HG03196 (cell line): Measurements from ENCODE around the gene MXRA5.
"Not testable (repeated sequence)": the region's sequence is repeated elsewhere in the genome, so short reads cannot be mapped to it uniquely, and the experiment has no call there.

Experiments
- ATAC-seq: cut with Tn5 transposase; IDR thresholded peaks from one replicate; pipeline ENCODE4 v1.9.1; 2021; ENCODE audit not compliant: unreplicated experiment

MXRA5 gene

DNA sequence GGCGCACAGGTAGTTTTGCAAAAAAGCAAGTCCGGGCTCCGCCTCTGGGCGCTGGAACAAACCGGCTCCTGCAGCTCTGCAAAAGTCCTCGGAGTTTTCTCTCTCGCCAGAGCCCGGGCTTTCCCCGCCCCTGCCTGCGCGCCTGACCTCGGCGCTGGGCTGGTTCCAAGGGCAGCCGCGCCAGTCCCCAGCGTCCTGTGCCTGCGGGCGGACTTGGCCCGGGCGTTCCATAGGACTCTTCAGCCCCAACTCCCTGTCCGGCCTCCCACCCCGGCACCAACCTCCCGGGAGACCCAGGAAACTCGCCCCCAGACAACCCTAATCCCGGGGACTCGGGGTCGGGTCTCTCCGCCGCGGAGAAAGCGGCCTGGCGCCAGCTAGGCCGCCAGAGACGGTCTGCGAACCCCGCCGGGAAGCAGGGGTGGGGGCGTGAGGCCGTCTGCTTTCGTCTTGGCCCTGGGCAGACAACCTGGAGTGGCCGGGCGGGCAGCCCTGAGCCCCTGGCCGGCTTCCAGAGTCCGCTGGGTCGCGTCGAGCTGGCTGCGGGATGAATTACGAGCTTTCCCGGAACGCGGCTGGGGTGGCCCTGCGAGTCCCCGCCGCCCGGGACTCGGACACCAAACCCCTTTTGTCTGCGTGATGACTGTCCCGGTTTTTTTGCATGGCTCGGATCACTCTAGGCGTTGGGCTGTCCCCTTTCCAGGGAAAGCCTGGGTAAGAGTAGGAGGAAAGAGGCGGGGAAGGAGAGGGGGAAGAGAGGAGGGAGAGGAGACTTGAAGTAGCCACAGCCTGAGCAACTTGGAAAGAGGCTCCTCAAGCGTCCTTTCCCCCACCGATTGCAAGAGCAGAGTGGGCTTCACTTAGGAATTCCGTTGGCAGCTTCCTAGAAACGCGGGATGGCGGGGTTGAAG, 916 bp downstream of the MXRA5 start:
- ATAC-seq, result no peak

DNA sequence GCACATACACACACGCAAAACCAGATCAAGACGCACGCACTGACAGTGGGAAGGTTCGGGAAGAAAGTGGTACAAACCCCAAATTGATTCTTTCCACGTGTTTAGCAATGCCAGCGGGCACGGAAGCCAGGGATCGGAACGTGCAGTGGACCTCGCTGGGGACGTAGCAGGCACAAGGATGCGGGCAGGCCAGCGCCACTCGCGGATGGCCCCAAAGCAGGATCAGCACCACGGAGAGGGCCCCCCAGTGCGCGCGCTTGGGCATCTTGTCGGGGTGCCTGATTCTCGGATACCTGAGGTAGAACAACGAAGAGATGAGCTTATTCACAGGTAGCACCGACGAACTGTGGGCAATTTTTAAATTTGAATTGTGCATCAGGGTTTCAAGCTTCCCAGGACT, 2.9 kb downstream of the MXRA5 start:
- ATAC-seq, result not testable (repeated sequence)

DNA sequence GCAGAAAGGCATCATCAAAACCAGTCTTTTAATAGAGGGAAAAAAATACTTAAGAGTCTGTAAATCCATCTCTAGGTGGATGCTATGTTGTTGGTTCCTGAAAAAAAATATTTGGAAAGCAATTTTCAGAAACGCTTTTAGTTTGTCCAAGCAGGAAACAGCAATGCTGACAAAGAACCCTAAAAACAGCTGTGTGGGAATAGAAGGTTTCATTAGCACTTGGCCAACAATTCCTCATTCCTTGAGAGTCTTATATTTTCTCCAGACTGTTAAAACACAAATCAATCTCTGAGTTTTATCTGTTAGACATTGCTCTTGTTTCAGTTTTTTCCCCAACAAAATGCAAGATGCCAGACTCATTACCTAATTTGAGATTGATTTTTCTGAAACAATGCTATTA, 6.4 kb downstream of the MXRA5 start:
- ATAC-seq, result no peak

DNA sequence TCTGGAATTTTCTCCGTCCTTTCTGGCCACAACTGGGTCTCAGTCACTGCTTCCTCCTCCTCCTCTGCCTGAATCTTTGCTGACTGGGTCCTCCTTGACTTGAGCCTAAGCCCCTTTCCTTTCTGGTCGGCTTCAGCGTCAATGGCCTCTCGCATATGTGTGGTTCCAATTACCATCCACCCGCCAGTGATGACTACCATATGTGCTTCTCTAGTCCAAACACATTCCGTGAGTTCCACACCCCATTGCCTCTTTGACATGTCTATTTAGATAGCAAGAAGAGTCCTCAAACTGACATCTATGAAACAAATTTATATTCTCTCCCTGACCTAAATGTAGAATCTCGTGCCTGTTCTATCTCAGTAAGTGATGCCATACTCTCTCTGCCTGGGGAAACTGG, 19.8 kb downstream of the MXRA5 start:
- no peak for ATAC-seq

DNA sequence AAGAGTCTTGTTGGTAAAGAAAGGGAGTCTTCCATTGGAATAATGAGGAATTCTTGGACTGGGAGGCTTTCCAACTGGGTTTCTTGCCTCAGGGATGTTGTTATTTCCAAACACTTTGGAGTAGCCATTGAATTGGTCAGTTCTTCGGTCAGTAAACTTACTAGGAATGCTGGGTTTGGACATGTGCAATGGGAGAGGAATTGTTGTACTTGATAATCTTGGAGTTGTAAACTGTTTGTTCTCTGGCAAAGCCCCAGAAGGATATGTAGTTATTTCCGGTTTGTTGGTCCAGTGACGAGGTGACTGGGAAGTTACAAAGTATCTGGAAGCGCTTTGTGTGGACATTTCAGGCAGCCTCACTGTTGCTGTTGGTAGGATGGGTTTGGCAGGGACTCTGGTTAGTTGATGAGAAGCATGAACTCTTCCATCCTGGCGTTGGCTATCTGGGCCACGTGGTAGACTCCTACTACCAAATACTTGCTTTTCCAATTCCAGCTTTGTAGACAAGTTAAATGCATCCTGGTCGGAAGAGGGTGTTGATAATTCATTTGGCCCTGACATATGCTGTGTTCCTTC, 25.9 kb downstream of the MXRA5 start:
- ATAC-seq, result no peak

DNA sequence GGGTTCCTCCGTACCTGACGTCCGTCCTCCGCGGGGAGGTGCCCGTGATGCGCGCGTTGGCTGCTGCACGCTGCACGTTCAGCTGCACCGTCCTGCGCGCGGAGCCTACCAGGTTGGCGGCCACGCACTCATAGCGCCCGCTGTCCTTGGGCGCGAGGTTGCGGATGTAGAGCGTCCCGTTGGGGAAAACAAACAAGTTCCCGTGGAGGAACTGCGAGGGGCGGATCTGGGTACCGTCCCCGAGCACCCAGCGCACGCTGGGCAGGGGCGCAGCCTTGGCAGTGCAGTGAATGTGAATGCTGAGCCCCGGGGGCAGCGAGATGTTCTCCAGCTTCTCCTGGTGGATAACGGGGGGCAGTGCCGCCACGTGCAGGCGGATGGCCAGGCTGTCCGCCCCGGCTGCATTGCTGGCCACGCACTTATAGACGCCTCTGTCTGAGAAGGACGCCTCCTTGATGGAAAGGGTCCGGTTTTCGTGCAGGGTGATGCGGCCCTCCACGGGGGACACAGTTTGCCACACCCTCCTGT, 29.2 kb downstream of the MXRA5 start:
- no peak for ATAC-seq

DNA sequence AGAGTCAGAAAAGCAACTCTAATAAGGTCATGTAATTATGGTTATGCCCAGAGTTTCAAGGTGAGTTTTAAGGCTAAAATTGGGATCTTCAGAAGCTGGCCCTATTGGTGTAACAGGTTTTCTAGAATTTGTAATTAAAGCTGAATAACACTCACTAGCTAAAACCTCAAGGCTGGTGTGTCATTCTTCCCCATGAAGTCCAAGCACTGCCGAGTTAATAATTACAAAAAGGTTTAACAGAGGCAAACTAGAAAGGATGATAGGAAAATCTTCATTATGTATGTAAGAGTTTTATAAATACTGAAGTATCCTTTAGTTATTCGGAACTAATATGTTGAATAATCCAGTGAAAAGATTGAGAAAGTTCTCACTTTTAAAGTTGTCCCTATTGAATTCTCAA, 34.3 kb downstream of the MXRA5 start:
- no peak for ATAC-seq

DNA sequence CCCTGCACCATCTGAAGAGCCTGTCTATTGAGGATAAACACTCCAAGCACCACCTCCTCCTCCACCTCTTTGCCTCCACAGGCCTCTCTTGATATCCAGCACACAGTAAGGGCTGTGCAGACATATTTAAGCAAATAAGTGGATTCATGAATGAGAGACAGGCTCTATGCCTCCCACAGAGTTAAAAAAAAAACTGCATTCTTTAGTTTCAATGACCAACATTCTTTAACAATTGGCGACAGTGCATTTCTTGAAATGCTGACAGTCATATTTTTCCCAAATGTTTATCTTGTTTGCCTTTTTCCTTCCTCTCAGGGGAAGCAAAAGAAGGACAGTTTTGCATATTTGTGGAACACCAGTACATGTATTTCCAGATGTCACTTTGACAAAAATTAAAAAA, 38.6 kb downstream of the MXRA5 start:
- ATAC-seq, result no peak

DNA sequence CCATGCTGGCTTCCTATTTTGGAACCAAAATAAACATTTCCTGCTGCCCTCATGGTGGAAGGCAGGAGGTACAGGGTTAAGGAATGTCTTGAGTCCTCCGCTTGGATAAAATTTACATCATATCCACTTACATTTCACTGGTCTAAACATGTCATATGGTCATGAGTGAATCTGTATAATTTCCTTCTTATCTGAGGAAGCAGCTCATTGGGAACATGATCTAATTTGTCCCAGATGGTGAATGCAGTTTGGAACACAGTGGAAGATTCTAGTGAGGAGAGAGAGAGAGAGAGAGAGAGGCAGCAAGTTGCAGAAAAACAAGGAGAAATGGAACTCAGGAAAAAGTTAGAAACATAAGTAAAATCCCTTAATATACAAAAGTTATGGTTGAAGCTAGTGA, 46.8 kb downstream of the MXRA5 start:
- no peak for ATAC-seq

DNA sequence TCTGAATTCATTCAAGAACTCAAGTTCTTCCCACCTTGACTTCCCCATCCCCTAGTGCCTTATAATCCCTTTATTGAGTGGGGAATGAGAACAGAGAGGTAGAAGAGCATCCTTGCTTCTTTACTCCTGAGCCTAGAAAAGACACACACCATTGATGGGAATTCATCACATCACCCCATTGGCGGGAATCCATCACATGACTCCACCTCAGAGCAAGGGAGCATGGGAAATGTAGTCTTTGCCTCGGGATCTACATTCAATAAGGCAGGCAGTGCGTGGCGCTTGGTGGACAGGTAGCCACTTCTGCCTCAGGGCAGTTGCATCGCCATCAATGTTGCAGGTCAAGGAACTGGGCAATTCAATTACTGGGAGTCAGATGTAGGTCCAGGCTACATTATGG, 50.7 kb downstream of the MXRA5 start:
- no peak for ATAC-seq

DNA sequence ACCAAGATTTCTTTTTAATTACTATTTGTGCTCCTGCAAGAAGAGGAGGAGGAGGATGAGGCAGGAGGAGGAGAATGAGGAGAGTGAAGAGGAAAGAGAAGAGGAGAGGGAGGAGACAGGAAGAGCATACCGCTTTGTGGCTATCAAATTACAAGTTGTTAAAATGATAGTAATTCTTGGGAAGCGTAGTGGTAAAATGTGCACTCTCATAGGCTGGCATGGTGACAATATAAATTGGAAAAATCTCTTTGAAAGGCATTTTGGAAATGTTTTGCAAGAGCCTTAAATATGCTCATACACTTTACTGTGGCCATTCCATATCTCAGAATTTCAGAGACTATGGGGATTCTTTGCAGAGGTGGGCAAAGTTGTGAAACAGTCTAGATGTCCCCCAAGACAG, 53.2 kb downstream of the MXRA5 start:
- no peak for ATAC-seq

DNA sequence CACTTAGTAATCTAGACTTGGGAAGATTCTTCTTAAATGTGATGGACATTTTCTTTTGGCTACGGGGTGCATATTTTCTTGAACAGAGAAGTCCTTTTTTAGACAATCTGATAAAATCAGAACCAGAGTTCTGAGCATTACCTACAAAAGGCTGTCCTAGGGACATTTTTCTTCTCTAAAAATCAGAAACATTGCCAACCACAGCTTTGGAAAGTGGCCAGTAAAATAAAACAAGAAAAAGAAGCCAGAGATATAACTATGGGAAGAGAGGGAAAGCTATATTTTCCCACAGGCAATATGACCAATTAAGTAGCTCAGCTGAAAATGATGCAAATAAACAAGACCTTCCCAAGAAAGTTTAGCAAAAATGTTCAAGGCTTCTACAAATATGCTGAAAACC, 55.9 kb downstream of the MXRA5 start:
- ATAC-seq, result no peak

DNA sequence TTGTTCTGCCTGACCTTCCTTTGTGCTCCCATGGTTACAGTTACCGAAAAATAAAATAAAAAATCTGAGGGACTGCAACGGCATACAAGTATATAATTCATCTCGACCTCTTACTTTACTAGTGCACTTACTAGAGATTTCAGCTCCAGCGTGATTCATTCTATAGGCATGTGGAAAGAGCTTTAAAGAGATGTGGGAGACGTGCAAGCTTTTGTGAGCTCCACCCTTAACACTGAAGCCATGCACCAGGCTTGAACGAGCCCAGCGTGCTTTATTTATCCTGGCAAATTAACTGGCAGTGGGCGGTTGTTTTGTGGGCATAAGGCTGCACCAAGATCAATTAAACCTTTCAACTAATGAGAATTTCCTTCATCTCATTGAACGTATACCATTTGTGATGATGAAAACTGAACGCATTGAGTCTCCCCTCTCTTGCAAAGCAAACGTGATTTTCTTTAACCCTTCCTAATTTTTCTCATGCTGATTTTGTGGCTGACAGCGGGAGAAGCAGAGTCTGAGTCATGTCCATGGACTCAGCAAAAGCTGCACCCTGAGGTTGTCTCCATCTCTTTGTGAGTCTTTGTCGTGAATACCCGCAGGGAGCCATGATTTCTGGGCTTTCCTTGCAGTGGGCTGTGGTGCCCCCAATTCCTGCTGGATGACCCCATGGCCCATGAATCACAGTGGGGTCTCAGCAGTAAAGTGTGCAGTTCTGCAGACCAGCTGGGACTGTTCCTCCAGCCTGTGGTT, 60.1 kb downstream of the MXRA5 start:
- no peak for ATAC-seq

DNA sequence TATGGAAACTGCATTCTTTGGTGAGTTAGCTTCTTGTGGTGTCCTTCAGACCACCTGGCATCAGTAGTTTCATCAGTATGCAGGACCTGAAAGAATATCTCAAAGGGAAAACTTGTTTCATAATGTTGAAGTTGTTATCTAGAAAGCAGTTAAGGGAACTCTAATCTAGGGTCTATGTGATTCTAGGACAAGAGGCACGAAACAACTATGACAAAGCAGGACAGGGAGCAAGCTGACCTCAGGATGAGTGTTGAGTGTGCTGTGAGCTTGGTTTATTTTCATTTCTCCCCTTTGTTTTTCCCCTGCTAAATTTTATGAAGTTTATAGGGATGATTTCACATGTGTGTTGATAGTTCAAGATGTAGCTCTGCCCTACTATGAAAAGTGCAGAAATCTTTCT, 65.7 kb downstream of the MXRA5 start:
- ATAC-seq, result no peak

DNA sequence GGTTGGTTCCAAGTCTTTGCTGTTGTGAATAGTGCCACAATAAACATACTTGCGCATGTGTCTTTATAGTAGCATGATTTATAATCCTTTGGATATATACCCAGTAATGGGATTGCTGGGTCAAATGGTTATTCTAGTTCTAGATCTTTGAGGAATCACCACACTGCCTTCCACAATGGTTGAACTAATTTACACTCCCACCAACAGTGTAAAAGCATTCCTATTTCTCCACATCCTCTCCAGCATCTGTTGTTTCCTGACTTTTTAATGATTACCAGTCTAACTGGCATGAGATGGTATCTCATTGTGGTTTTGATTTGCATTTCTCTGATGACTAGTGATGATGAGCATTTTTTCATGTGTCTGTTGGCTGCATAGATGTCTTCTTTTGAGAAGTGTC, 72.8 kb downstream of the MXRA5 start:
- not testable (repeated sequence) for ATAC-seq

DNA sequence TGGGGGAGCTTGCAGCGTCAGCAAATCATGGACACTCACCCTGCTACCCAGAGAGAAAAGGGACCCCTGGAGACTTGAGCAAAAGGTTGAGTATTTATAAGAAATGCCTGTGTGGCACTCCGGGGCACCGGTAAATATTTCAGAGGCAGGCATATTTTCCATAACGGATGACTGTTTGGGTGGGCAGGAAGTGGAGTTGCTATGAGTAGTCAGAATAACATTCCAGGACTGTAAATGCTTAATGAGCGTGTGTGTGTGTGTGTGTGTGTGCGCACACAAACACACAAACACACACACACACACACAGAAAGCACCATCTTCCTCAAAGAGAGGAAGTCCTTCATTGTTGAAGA, 74.6 kb downstream of the MXRA5 start:
- no peak for ATAC-seq

DNA sequence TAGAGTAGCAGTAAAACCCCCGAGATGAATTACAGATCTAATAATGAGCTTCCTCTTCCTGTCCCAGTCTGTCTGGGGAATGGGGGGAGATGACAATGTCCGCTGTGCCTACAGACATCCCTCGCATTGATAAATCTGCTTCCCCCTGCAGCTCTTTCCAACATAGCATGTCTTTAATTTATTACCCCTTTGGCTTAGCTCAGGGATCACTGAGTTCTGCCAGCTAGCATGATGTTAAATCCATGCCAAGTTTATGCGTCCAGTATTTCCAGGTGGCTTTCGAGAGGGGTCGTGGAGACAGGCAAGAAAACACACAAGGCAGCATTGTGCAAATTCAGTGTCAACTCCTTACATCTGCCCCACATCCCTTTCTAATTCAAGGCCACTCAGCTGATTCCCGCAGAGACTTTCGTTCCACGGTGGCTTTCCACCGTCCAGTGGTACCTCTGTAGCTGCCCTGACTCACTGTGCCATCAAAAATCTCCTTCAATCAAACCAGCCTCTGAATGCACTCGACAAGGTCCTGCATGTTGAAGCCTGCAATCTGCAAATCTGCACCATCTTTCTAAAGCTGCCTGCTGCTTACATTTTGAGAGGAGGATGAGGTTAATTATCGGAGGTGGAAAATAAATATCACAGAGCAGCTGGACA, 75.1 kb downstream of the MXRA5 start:
- ATAC-seq, result no peak

DNA sequence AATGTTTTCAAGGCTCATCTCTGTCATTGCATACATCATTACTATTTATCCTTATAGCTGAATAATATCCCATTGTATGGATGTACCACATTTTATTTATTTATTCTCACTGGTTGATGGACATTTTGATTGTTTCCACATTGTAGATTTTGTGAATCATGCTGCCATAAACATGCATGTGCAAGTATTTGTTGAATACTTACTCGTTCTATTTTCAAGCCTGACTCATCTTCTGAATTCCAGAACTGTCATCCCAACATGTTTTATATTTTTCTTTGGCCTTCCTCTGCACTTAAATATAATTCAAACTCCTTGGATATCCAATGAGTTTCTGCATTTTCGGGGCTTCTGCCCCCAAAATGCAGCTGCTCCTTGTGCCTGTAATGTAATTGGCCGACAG, 77.6 kb downstream of the MXRA5 start:
- no peak for ATAC-seq

DNA sequence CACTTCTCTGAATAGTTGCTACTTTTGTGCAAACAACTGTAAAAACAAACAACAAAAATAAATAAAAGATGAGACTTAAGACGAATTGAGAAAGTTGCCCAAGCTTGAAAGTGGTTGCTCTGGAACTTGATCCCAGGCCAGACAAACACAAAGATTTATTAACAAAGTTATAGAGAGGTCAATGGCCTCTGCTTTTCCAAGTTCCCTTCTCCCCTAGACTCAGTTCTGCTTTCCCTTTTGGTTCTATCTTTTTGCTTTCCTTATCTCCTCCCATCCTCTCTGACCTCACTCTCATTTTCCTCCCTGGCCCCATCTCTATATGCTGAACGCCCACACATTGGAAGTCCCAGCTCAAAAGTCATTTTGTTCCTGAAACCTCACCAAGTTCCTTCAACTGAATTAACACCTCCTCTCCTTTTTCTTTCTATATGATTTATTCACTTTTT, 82.7 kb downstream of the MXRA5 start:
- no peak for ATAC-seq

DNA sequence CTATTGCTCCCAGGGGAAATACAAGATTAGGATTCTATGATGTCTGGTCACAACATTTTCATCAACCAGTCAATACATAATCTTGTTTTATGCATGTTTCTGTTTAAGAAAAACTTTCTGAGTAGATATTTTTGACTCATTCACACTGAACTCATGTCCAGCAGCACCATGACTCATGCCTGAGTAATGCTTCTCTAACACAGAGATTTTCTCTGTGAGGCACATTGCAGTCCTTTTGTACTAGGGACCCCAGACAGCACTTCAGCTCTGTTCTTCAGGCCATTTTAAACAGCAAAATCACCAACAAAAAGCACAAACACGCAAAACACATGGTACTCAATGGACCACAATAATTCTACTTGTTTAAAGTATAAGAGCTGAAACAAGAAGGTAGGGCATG, 83.6 kb downstream of the MXRA5 start:
- no peak for ATAC-seq
